ENCODE data around the gene OR9Q1. TPM values are rescaled to one million over a fixed set of nuclear protein-coding genes. Genes with fewer than 3 reads are reported as not detected.

The OR9Q1 gene
- total and polyA plus RNA-seq, 2 of the 4 experiments (the other 2 are of a cell fraction): not detected

DNA sequence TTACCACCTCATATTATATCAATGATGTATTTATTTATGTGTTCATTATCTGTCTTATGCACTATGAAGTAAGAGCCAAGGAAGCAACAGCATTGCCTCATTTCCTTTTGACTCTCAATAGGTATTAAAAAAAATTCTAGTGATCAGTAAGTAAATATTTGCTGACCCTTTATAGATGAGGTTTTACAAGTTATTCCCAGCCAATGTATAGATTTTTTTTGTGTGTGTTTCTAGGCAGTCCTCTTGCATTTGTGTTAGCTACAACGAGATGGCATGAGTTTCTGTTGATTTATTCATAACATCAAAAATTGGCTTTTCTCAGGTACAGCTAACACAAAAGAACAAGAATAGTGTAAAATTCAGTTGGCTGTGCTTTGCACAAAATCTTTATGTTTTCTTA lies 175.6 kb downstream of the OR9Q1 start:
- Histone ChIP-seq H2BK5ac (ENCODE audit: low read depth, low read length, poor library complexity, severe bottlenecking) (no peak overlapping the region), H3K4me3 (ENCODE audit: insufficient read depth, low read depth, low read length) (no peak overlapping the region), H3K14ac (replicated peaks; ENCODE audit: low read depth, low read length) (no peak overlapping the region), H4K5ac (ENCODE audit: low read depth, low read length) (no peak overlapping the region), H2BK120ac (ENCODE audit: low read depth, low read length) (no peak overlapping the region), H2AK9ac (replicated peaks; ENCODE audit: low read depth, low read length, poor library complexity) (no peak overlapping the region), H3K9me1 (ENCODE audit: insufficient read depth, low read length) (no peaks in the 10 kb centered on the region), H2AFZ (replicated peaks; ENCODE audit: low read length, poor library complexity) (no peak overlapping the region), H3K4me1 (ENCODE audit: control insufficient read depth, insufficient read depth, low read length) (no peaks in the 10 kb centered on the region), H3K4me2 (ENCODE audit: low read depth, low read length) (no peak overlapping the region), H3K79me1 (ENCODE audit: low read depth in 1 of 2, low read length in 2 of 2) (no peaks in the 10 kb centered on the region), H2BK20ac (ENCODE audit: low read depth, low read length) (no peak overlapping the region), H3K36me3 (ENCODE audit: control insufficient read depth, insufficient read depth, low read length) (no peaks in the 10 kb centered on the region), H3K56ac (ENCODE audit: extremely low read depth, insufficient read depth, low read length) (no peak overlapping the region), H3K9me3 (ENCODE audit: control insufficient read depth, insufficient read depth, low read length) (no peaks in the 10 kb centered on the region; the same call in 1 of the 2 replicates), H3K9ac (ENCODE audit: low read depth, low read length) (no peak overlapping the region), H2AK5ac (ENCODE audit: low read depth, low read length) (no peak overlapping the region), H3K23ac (ENCODE audit: low read depth, low read length) (no peak overlapping the region), H3K27ac (ENCODE audit: insufficient read depth, low read length) (no peak overlapping the region), H3K4ac (ENCODE audit: low read depth, low read length) (no peak overlapping the region), H4K91ac (ENCODE audit: insufficient read depth, low read depth, low read length) (no peak overlapping the region), H2BK15ac (ENCODE audit: low read depth, low read length) (no peak overlapping the region), H4K8ac (ENCODE audit: low read depth in 2 of 2, low read length in 2 of 2) (no peak overlapping the region), H3K18ac (ENCODE audit: low read depth, low read length) (no peak overlapping the region), H4K20me1 (ENCODE audit: insufficient read depth, low read length) (no peaks in the 10 kb centered on the region), H3K27me3 (ENCODE audit: control insufficient read depth, insufficient read depth, low read length) (no peaks in the 10 kb centered on the region)
- TF ChIP-seq FOS (IDR thresholded peaks at IDR 0.05; ENCODE audit: low read depth, low read length) (no peak), RAD21 (IDR thresholded peaks at IDR 0.05; ENCODE audit: low read length) (no peak), BHLHE40 (IDR thresholded peaks at IDR 0.05; ENCODE audit: low read depth, low read length) (no peak)
- DNase-seq (no peak), ATAC-seq (ENCODE audit: low read depth) (no peak)
- WGBS, 2 experiments (ENCODE audit: extremely low coverage in 2 of 2, insufficient read length in 1 of 2): no CpG with 5 or more reads among the region's 1 CpG
- ChIA-PET POLR2A (ENCODE audit: unreplicated experiment) (no interaction called here), CTCF (interaction anchor here (0.6 kb wide), 1 partner anchor 55 kb away, joined by 4 read pairs; no protein-coding TSS in a partner anchor)
- intact Hi-C loops (cut with micrococcal nuclease) (no loop called here), dilution Hi-C loops (cut with HindIII; ENCODE audit: low sequenced_read_pairs, unreplicated experiment) (no loop called here), in situ Hi-C loops (cut with MboI; ENCODE audit: low sequenced_read_pairs) (no loop called here)
- BruUV-seq (replicated peaks): no TSS peak
